ENCODE results near the gene MAP3K9. TPM values are rescaled to one million over a fixed set of nuclear protein-coding genes. Genes with fewer than 3 reads are reported as not detected.
"Not testable (repeated sequence)": the region's sequence is repeated elsewhere in the genome, so short reads cannot be mapped to it uniquely, and the experiment has no call there.

The MAP3K9 gene
- total RNA-seq, 1 experiment from 2014 or later = 28.0 TPM

DNA sequence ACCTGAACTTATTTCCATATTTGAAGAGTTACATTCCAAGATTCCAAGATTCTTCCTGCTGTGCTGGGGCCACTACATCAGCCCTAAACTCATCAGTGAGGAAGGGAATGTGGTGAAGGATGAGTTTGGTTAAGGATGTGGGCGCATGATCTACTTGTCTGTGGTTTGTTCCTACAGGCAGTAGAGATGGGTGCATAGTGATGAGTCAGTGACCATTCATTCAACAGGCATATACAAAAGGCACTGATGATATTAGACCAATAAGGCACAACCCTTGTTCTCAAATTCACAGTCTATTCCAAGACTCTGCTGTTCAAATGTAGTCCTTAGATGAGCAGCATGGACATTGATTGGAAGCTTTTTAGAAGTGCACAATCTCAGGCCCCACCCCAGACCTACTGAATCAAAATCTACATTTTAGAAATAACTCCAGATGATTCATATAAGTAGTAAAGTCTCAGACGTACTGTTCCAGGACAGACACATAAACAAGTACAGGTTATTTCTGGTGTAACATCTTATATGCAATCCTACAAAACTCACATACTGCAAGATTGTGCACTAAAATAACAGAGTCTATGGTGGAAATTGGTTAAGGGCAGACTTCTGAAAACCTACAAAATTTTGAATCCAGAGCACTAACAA lies 47.7 kb upstream of the MAP3K9 start:
- TF ChIP-seq, protein P1, sequence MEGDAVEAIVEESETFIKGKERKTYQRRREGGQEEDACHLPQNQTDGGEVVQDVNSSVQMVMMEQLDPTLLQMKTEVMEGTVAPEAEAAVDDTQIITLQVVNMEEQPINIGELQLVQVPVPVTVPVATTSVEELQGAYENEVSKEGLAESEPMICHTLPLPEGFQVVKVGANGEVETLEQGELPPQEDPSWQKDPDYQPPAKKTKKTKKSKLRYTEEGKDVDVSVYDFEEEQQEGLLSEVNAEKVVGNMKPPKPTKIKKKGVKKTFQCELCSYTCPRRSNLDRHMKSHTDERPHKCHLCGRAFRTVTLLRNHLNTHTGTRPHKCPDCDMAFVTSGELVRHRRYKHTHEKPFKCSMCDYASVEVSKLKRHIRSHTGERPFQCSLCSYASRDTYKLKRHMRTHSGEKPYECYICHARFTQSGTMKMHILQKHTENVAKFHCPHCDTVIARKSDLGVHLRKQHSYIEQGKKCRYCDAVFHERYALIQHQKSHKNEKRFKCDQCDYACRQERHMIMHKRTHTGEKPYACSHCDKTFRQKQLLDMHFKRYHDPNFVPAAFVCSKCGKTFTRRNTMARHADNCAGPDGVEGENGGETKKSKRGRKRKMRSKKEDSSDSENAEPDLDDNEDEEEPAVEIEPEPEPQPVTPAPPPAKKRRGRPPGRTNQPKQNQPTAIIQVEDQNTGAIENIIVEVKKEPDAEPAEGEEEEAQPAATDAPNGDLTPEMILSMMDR (IDR thresholded peaks at IDR 0.05) = no peak
- TF ChIP-seq, protein P2, sequence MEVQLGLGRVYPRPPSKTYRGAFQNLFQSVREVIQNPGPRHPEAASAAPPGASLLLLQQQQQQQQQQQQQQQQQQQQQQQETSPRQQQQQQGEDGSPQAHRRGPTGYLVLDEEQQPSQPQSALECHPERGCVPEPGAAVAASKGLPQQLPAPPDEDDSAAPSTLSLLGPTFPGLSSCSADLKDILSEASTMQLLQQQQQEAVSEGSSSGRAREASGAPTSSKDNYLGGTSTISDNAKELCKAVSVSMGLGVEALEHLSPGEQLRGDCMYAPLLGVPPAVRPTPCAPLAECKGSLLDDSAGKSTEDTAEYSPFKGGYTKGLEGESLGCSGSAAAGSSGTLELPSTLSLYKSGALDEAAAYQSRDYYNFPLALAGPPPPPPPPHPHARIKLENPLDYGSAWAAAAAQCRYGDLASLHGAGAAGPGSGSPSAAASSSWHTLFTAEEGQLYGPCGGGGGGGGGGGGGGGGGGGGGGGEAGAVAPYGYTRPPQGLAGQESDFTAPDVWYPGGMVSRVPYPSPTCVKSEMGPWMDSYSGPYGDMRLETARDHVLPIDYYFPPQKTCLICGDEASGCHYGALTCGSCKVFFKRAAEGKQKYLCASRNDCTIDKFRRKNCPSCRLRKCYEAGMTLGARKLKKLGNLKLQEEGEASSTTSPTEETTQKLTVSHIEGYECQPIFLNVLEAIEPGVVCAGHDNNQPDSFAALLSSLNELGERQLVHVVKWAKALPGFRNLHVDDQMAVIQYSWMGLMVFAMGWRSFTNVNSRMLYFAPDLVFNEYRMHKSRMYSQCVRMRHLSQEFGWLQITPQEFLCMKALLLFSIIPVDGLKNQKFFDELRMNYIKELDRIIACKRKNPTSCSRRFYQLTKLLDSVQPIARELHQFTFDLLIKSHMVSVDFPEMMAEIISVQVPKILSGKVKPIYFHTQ (CRISPR knock-in tag; IDR thresholded peaks at IDR 0.05) = no peak
- TF ChIP-seq, protein P3, sequence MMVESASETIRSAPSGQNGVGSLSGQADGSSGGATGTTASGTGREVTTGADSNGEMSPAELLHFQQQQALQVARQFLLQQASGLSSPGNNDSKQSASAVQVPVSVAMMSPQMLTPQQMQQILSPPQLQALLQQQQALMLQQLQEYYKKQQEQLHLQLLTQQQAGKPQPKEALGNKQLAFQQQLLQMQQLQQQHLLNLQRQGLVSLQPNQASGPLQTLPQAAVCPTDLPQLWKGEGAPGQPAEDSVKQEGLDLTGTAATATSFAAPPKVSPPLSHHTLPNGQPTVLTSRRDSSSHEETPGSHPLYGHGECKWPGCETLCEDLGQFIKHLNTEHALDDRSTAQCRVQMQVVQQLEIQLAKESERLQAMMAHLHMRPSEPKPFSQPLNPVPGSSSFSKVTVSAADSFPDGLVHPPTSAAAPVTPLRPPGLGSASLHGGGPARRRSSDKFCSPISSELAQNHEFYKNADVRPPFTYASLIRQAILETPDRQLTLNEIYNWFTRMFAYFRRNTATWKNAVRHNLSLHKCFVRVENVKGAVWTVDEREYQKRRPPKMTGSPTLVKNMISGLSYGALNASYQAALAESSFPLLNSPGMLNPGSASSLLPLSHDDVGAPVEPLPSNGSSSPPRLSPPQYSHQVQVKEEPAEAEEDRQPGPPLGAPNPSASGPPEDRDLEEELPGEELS (CRISPR knock-in tag; IDR thresholded peaks at IDR 0.05) = no peak
- TF ChIP-seq ZNF396 (CRISPR knock-in tag; IDR thresholded peaks at IDR 0.05; ENCODE audit: borderline replicate concordance) (no peak), TP53 (CRISPR knock-in tag; IDR thresholded peaks at IDR 0.05) (no peak), SP1 (CRISPR knock-in tag; conservative IDR thresholded peaks at IDR 0.05) (no peak), CREM (CRISPR knock-in tag; IDR thresholded peaks at IDR 0.05) (no peak), SOX15 (CRISPR knock-in tag; IDR thresholded peaks at IDR 0.05) (no peak), RELA (CRISPR knock-in tag; IDR thresholded peaks at IDR 0.05; ENCODE audit: borderline replicate concordance) (no peak), ZNF138 (CRISPR knock-in tag; conservative IDR thresholded peaks at IDR 0.05) (no peak)
- TF ChIP-seq, protein P4, sequence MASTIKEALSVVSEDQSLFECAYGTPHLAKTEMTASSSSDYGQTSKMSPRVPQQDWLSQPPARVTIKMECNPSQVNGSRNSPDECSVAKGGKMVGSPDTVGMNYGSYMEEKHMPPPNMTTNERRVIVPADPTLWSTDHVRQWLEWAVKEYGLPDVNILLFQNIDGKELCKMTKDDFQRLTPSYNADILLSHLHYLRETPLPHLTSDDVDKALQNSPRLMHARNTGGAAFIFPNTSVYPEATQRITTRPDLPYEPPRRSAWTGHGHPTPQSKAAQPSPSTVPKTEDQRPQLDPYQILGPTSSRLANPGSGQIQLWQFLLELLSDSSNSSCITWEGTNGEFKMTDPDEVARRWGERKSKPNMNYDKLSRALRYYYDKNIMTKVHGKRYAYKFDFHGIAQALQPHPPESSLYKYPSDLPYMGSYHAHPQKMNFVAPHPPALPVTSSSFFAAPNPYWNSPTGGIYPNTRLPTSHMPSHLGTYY (CRISPR knock-in tag; IDR thresholded peaks at IDR 0.05) = no peak
- TF ChIP-seq, protein P5, sequence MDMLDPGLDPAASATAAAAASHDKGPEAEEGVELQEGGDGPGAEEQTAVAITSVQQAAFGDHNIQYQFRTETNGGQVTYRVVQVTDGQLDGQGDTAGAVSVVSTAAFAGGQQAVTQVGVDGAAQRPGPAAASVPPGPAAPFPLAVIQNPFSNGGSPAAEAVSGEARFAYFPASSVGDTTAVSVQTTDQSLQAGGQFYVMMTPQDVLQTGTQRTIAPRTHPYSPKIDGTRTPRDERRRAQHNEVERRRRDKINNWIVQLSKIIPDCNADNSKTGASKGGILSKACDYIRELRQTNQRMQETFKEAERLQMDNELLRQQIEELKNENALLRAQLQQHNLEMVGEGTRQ (CRISPR knock-in tag; IDR thresholded peaks at IDR 0.05) = no peak
- no peak overlapping the region for H3K4me3 Mint-ChIP-seq
- H3K36me3 Mint-ChIP-seq = no peaks in the 10 kb centered on the region
- no peak overlapping the region for H3K27ac Mint-ChIP-seq
- H3K4me1 Mint-ChIP-seq = peaks cover 4% of the 10 kb centered on the region; the same call in 1 of the 2 replicates
- ATAC-seq = no peak
- POLR2A ChIA-PET = no interaction called here
- CTCF ChIA-PET = no interaction called here
- H3K27me3 Mint-ChIP-seq (ENCODE audit: low read depth) = no peaks in the 10 kb centered on the region; the same call in 1 of the 2 replicates
- no peak for DNase-seq (ENCODE audit: low spot score)
- 0 out of 2 replicates have a peak, but pooled peaks cover 3% of the 10 kb centered on the region for H3K9me3 Mint-ChIP-seq

DNA sequence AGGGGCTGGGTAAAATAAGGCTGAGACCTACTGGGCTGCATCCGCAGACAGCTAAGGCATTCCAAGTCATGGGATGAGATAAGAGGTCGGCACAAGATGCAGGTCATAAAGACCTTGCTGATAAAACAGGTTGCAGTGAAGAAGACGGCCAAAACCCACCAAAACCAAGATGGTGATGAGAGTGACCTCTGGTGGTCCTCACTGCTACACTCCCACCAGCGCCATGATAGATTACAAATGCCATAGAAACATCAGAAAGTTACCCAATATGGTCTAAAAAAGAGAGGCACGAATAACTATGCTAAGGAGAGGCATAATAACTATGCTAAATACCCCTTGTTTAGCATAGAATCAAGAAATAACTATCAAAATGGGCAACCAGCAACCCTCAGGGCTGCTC lies 46.2 kb upstream of the MAP3K9 start:
- no peak overlapping the region for H3K27ac Mint-ChIP-seq
- no peak overlapping the region for H3K4me3 Mint-ChIP-seq
- TF ChIP-seq GABPB1 (CRISPR knock-in tag; IDR thresholded peaks at IDR 0.05) (no peak), NFE2L1 (CRISPR knock-in tag; IDR thresholded peaks at IDR 0.05) (no peak)
- no peaks in the 10 kb centered on the region for H3K9me3 Mint-ChIP-seq
- H3K4me1 Mint-ChIP-seq = peaks cover 4% of the 10 kb centered on the region; the same call in 1 of the 2 replicates
- ChIA-PET CTCF (no interaction called here), POLR2A (no interaction called here)
- ATAC-seq = no peak
- no peaks in the 10 kb centered on the region; the same call in 1 of the 2 replicates for H3K27me3 Mint-ChIP-seq (ENCODE audit: low read depth)
- no peak for DNase-seq (ENCODE audit: low spot score)
- H3K36me3 Mint-ChIP-seq = no peaks in the 10 kb centered on the region

DNA sequence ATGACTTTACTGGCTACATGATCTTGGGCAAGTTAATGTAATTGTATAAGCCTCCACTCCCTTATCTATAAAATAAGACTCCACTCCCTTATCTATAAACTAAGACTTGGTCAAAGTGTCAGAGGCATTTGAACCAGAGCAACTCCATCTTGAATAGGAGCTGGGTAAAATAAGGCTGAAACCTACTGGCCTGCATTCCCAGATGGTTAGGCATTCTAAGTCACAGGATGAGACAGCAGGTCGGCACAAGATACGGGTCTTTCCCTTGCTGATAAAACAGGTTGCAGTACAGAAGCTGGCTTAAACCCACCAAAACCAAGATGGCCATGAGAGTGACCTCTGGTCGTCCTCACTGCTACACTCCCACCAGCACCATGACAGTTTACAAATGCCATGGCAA lies 44.3 kb upstream of the MAP3K9 start:
- POLR2A ChIA-PET; H3K4me1 Mint-ChIP-seq; H3K27ac Mint-ChIP-seq; H3K9me3 Mint-ChIP-seq; DNase-seq (ENCODE audit: low spot score); H3K4me3 Mint-ChIP-seq; ATAC-seq; CTCF ChIA-PET; H3K27me3 Mint-ChIP-seq (ENCODE audit: low read depth); H3K36me3 Mint-ChIP-seq: not testable (repeated sequence)

Data from WTC11 (cell line).